HCT116 (cell line): ENCODE results near the gene FOXO3. TPM values are rescaled to one million over a fixed set of nuclear protein-coding genes. Genes with fewer than 3 reads are reported as not detected.

ENCODE experiments used
- ATAC-seq: fragments of 200-7000 bp; cut with Tn5 transposase; 2 replicates; pipeline ENCODE4 v1.9.1; 2020; ENCODE audit warnings: mild to moderate bottlenecking, moderate library complexity
- BruUV-seq: library from RNA; stranded (reverse); fragments of 400-500 nt; replicated peaks from 2 replicates; lab custom pipeline; 2021; lab: Mats Ljungman, UMichigan
- CTCF ChIA-PET: fragments of 300-600 bp; sonication (Branson Sonifier 250); formaldehyde crosslinking; loops from one replicate; lab custom pipeline; 2021; ENCODE audit warnings: antibody characterized with exemption; lab: Charles Lee
- POLR2A ChIA-PET: fragments of 300-600, 350-600 bp; sonication (Branson Sonifier 250); formaldehyde crosslinking; loops from one replicate; lab custom pipeline; 2021; ENCODE audit warnings: antibody characterized with exemption; lab: Charles Lee
- RAD21 ChIA-PET, 2 experiments: fragments of 300-600 bp; sonication (Branson Sonifier 250); formaldehyde crosslinking; loops; one replicate each; lab custom pipeline; 2023; ENCODE audit warnings: low total read pairs in 2 of 2; ENCODE audit not compliant: uncharacterized antibody in 2 of 2, unreplicated experiment in 2 of 2, low non-redundant PET in 1 of 2; lab: Charles Lee
- DNase-seq: peaks from one replicate; pipeline ENCODE4 v3.0.0-alpha.2; 2010; ENCODE audit warnings: low read depth, low spot score
- H2AFZ ChIP-seq: fragments of 200-600 bp; shearing (Covaris generic), sonication (generic); 2 replicates; pipeline ENCODE4 v1.6.1; 2017; ENCODE audit warnings: low read depth, mixed run types, mixed read lengths, antibody characterized with exemption, low read length; ENCODE audit not compliant: poor library complexity, severe bottlenecking
- H3K27ac ChIP-seq: 2 replicates; pipeline ENCODE4 v1.5.1; 2012; ENCODE audit warnings: low read depth, low read length
- H3K27me3 ChIP-seq: fragments of 200-600 bp; sonication (generic); 2 replicates; pipeline ENCODE4 v1.6.1; 2016; ENCODE audit warnings: mixed run types, low read length, mixed read lengths; ENCODE audit not compliant: insufficient read depth
- H3K36me3 ChIP-seq, 2 experiments: fragments of 200-500 bp in 1 of 2; fragments of 200-600 bp in 1 of 2; sonication (Bioruptor generic) in 1 of 2; sonication (generic) in 1 of 2; 2 replicates each; pipeline versions ENCODE4 v1.5.1 to v1.6.1; 2014 to 2016; ENCODE audit warnings: low read length in 2 of 2, inconsistent platforms in 1 of 2, mixed read lengths in 1 of 2, mixed run types in 1 of 2; ENCODE audit not compliant: insufficient read depth in 2 of 2, control insufficient read depth in 1 of 2
- H3K4me1 ChIP-seq, 2 experiments: fragments of 200-600 bp in 1 of 2; sonication (generic) in 1 of 2; 2 replicates each; pipeline versions ENCODE4 v1.5.1 to v1.6.1; 2012 to 2017; ENCODE audit warnings: low read length in 2 of 2, inconsistent platforms in 1 of 2, mild to moderate bottlenecking in 1 of 2, mixed read lengths in 1 of 2, mixed run types in 1 of 2, moderate library complexity in 1 of 2; ENCODE audit not compliant: insufficient read depth in 2 of 2, control insufficient read depth in 1 of 2
- H3K4me2 ChIP-seq: fragments of 200-600 bp; sonication (generic); 2 replicates; pipeline ENCODE4 v1.6.1; 2017; ENCODE audit warnings: mixed run types, low read length, mixed read lengths
- H3K4me3 ChIP-seq, 2 experiments: fragments of 200-600 bp in 1 of 2; sonication (generic) in 1 of 2; replicated peaks in 1 of 2; 2 replicates each; pipeline ENCODE4 v1.5.1; 2011 to 2016; ENCODE audit warnings: low read length in 2 of 2, control low read depth in 1 of 2, low read depth in 1 of 2, mild to moderate bottlenecking in 1 of 2, mixed read lengths in 1 of 2, mixed run types in 1 of 2
- H3K79me2 ChIP-seq: fragments of 200-600 bp; sonication (generic); 2 replicates; pipeline ENCODE4 v1.6.1; 2017; ENCODE audit warnings: mild to moderate bottlenecking, mixed run types, low read length, moderate library complexity, mixed read lengths; ENCODE audit not compliant: insufficient read depth
- H3K9ac ChIP-seq: fragments of 200-600 bp; sonication (generic); 2 replicates; pipeline ENCODE4 v1.6.1; 2016; ENCODE audit warnings: low read length, mixed read lengths
- H3K9me2 ChIP-seq: fragments of 200-600 bp; sonication (generic), shearing (Covaris generic); 2 replicates; pipeline ENCODE4 v1.6.1; 2017; ENCODE audit warnings: mixed run types, mild to moderate bottlenecking, moderate library complexity; ENCODE audit not compliant: insufficient read depth
- H3K9me3 ChIP-seq, 2 experiments: fragments of 200-500 bp in 1 of 2; fragments of 200-600 bp in 1 of 2; sonication (Bioruptor generic) in 1 of 2; sonication (generic) in 1 of 2; 2 replicates each; pipeline ENCODE4 v1.6.1; 2014 to 2017; ENCODE audit warnings: low read length in 2 of 2, mixed read lengths in 2 of 2, inconsistent platforms in 1 of 2, low read depth in 1 of 2, mild to moderate bottlenecking in 1 of 2, mixed run types in 1 of 2, moderate library complexity in 1 of 2; ENCODE audit not compliant: control insufficient read depth in 1 of 2, insufficient read depth in 1 of 2
- H4K20me1 ChIP-seq: fragments of 200-600 bp; sonication (generic), shearing (Covaris generic); 2 replicates; pipeline ENCODE4 v1.6.1; 2017; ENCODE audit warnings: mixed run types, mild to moderate bottlenecking, moderate library complexity; ENCODE audit not compliant: insufficient read depth
- CEBPB ChIP-seq: IDR thresholded peaks from 2 replicates; pipeline ENCODE4 v1.6.1; 2012; ENCODE audit warnings: low read depth
- EGR1 ChIP-seq: IDR thresholded peaks from 2 replicates; pipeline ENCODE4 v1.6.1; 2012; ENCODE audit warnings: low read depth
- ELF1 ChIP-seq: IDR thresholded peaks from 2 replicates; pipeline ENCODE4 v1.6.1; 2012; ENCODE audit warnings: low read depth, borderline replicate concordance
- EZH2 ChIP-seq: fragments of 200-600 bp; sonication (generic); IDR thresholded peaks from 2 replicates; pipeline ENCODE4 v1.6.1; 2017; ENCODE audit warnings: antibody characterized with exemption, mixed run types
- FOSL1 ChIP-seq: IDR thresholded peaks from 2 replicates; pipeline ENCODE4 v1.6.1; 2012; ENCODE audit warnings: low read depth
- JUND ChIP-seq: IDR thresholded peaks from 2 replicates; pipeline ENCODE4 v1.6.1; 2012
- POLR2A ChIP-seq: IDR thresholded peaks from 2 replicates; pipeline ENCODE4 v1.7.0; 2011; ENCODE audit warnings: borderline replicate concordance; ENCODE audit not compliant: insufficient read depth, insufficient read length; ENCODE audit errors: extremely low read depth
- POLR2AphosphoS5 ChIP-seq: IDR thresholded peaks from 2 replicates; pipeline ENCODE4 v1.6.1; 2011; ENCODE audit warnings: mild to moderate bottlenecking, low read depth, low read length, moderate library complexity
- RAD21 ChIP-seq: IDR thresholded peaks from 2 replicates; pipeline ENCODE4 v1.6.1; 2012; ENCODE audit warnings: low read depth, mild to moderate bottlenecking
- SRF ChIP-seq: IDR thresholded peaks from 2 replicates; pipeline ENCODE4 v1.6.1; 2012; ENCODE audit warnings: low read depth
- TCF7L2 ChIP-seq: IDR thresholded peaks from 2 replicates; pipeline ENCODE4 v1.7.0; 2011; ENCODE audit warnings: borderline replicate concordance, inconsistent platforms; ENCODE audit not compliant: insufficient read depth, insufficient read length; ENCODE audit errors: extremely low read depth
- YY1 ChIP-seq: IDR thresholded peaks from 2 replicates; pipeline ENCODE4 v1.6.1; 2011; ENCODE audit warnings: low read length, low read depth, moderate library complexity, mild to moderate bottlenecking; ENCODE audit not compliant: insufficient replicate concordance; ENCODE audit errors: extremely low read depth
- ZFX ChIP-seq: fragments of 450-650 bp; IDR thresholded peaks from 2 replicates; pipeline ENCODE4 v1.6.1; 2017
- ZNF274 ChIP-seq: fragments of 200-500 bp; sonication (Bioruptor generic); IDR thresholded peaks from 2 replicates; pipeline ENCODE4 v1.6.1; 2014; ENCODE audit warnings: mild to moderate bottlenecking, low read depth, low read length, inconsistent platforms
- intact Hi-C: fragments of 100-400 bp; cut with micrococcal nuclease; formaldehyde crosslinking; loops from 2 replicates; pipeline ENCODE4 v1.10.0; 2022
- total RNA-seq: library from RNA; stranded (reverse); gene quantifications from one replicate; pipeline ENCODE4 v1.2.1, GENCODE V29; 2021; ENCODE audit not compliant: unreplicated experiment
- TF ChIP-seq, protein P1 (sequence below): IDR thresholded peaks from 2 replicates; pipeline ENCODE4 v1.6.1; 2011; ENCODE audit warnings: mild to moderate bottlenecking, low read length, moderate library complexity; ENCODE audit not compliant: insufficient replicate concordance; ENCODE audit errors: extremely low read depth
- TF ChIP-seq, protein P2 (sequence below): IDR thresholded peaks from 2 replicates; pipeline ENCODE4 v1.6.1; 2012
- TF ChIP-seq, protein P3 (sequence below), 3 experiments: fragments of 200-600 bp in 1 of 3; sonication (generic) in 1 of 3; IDR thresholded peaks in 2 of 3; conservative IDR thresholded peaks in 1 of 3; 2 replicates each; pipeline ENCODE4 v1.5.1; 2012 to 2017; ENCODE audit warnings: low read depth in 2 of 3, low read length in 2 of 3, antibody characterized with exemption in 1 of 3, borderline replicate concordance in 1 of 3, control low read depth in 1 of 3, mild to moderate bottlenecking in 1 of 3, mixed read lengths in 1 of 3, mixed run types in 1 of 3, moderate library complexity in 1 of 3; ENCODE audit not compliant: insufficient read depth in 1 of 3

Gene FOXO3
- total RNA-seq, 1 experiment from 2014 or later, result 40.0 TPM

DNA sequence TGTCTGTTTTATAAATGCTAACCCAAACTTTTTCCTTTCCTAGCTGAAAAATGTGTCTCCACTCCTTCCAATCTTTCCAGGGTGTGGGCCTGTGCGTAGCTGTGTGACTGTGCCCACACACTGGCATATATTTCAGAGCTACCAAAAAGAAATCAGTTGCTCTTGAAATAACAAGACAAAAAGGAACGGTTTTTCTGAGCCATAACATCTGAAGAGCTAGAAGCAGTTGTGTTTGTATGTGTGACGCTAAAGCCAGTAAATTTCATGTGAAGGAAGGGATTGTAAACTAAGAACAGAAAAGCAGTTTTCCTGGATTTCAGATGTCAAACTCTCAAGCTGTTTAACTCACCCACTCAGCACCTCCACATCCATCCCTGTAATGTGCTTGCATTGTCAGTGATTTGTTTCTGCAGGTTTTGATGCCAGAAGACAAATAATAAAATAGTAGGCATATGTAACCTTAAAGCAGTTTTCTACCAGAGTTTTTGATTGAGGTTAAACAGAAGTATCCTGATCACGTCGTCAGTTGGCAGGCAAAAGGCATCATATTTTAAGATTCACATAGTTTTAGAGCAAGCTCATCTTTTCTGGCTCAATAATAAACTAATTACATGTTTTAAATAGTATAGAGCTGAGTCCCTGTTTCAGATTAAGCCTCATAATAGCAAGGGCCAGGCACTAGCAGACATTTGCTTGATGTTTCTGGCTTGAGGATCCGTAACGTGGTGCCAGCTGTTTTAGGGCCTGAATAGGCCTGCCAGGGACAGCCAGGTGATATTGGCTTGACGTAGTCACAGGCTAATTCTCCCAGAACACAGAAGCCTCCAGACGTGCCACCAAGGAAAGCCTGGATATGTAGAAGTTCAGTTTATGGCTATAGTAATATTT, 90.9 kb downstream of the FOXO3 start:
- Histone ChIP-seq H3K9ac (no peak overlapping the region), H3K27me3 (no peaks in the 10 kb centered on the region), H3K36me3 (no peaks in the 10 kb centered on the region), H3K4me3 (no peak overlapping the region), H3K9me3 (no peaks in the 10 kb centered on the region), H2AFZ (no peak overlapping the region), H4K20me1 (peaks cover 5% of the 10 kb centered on the region; the same call in 1 of the 2 replicates), H3K9me2 (no peaks in the 10 kb centered on the region), H3K27ac (no peak overlapping the region), H3K4me1 (no peaks in the 10 kb centered on the region), H3K79me2 (peaks cover 39% of the 10 kb centered on the region), H3K4me2 (no peak overlapping the region)
- ATAC-seq (no peak), DNase-seq (no peak)
- TF ChIP-seq ZNF274, result no peak
- TF ChIP-seq, protein P1, sequence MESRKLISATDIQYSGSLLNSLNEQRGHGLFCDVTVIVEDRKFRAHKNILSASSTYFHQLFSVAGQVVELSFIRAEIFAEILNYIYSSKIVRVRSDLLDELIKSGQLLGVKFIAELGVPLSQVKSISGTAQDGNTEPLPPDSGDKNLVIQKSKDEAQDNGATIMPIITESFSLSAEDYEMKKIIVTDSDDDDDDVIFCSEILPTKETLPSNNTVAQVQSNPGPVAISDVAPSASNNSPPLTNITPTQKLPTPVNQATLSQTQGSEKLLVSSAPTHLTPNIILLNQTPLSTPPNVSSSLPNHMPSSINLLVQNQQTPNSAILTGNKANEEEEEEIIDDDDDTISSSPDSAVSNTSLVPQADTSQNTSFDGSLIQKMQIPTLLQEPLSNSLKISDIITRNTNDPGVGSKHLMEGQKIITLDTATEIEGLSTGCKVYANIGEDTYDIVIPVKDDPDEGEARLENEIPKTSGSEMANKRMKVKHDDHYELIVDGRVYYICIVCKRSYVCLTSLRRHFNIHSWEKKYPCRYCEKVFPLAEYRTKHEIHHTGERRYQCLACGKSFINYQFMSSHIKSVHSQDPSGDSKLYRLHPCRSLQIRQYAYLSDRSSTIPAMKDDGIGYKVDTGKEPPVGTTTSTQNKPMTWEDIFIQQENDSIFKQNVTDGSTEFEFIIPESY, result no peak
- TF ChIP-seq YY1, result no peak
- TF ChIP-seq ZFX, result no peak
- TF ChIP-seq SRF, result no peak
- TF ChIP-seq POLR2AphosphoS5, result no peak
- TF ChIP-seq EZH2, result no peak
- TF ChIP-seq, protein P2, sequence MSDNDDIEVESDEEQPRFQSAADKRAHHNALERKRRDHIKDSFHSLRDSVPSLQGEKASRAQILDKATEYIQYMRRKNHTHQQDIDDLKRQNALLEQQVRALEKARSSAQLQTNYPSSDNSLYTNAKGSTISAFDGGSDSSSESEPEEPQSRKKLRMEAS, result no peak
- no peak for TF ChIP-seq JUND
- no peak for TF ChIP-seq EGR1
- no peak for TF ChIP-seq CEBPB
- TF ChIP-seq POLR2A, result no peak
- no peak for TF ChIP-seq TCF7L2
- TF ChIP-seq RAD21, result no peak
- no peak for TF ChIP-seq ELF1
- TF ChIP-seq FOSL1, result no peak
- TF ChIP-seq, protein P3, sequence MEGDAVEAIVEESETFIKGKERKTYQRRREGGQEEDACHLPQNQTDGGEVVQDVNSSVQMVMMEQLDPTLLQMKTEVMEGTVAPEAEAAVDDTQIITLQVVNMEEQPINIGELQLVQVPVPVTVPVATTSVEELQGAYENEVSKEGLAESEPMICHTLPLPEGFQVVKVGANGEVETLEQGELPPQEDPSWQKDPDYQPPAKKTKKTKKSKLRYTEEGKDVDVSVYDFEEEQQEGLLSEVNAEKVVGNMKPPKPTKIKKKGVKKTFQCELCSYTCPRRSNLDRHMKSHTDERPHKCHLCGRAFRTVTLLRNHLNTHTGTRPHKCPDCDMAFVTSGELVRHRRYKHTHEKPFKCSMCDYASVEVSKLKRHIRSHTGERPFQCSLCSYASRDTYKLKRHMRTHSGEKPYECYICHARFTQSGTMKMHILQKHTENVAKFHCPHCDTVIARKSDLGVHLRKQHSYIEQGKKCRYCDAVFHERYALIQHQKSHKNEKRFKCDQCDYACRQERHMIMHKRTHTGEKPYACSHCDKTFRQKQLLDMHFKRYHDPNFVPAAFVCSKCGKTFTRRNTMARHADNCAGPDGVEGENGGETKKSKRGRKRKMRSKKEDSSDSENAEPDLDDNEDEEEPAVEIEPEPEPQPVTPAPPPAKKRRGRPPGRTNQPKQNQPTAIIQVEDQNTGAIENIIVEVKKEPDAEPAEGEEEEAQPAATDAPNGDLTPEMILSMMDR (IDR thresholded peaks at IDR 0.05 in 2 of 3, conservative IDR thresholded peaks at IDR 0.05 in 1 of 3; ENCODE audit: borderline replicate concordance in 1 of 3, insufficient read depth in 1 of 3, low read depth in 2 of 3, low read length in 2 of 3), result no peak
- intact Hi-C loops, result no loop called here
- CTCF ChIA-PET, result no interaction called here
- POLR2A ChIA-PET, result no interaction called here
- BruUV-seq, result no TSS peak
- RAD21 ChIA-PET, result no interaction called here
